Measurements from ENCODE around the gene HOXD8.

The HOXD8 gene

GRCh38 chr2:176087330-176088047 lies 42.0 kb upstream of the HOXD8 start:
- H3K4me3 ChIP-seq (ENCODE audit: control insufficient read depth, low read depth, low read length) = no peak overlapping the region
- no peak for TF ChIP-seq CTCF (conservative IDR thresholded peaks at IDR 0.05; ENCODE audit: control insufficient read depth, insufficient read depth, low read depth, low read length)
- DNase-seq (ENCODE audit: low read depth) = no peak

GRCh38 chr2:176088048-176088936 lies 41.2 kb upstream of the HOXD8 start:
- peak; percentile 32 for DNase-seq (ENCODE audit: low read depth)
- peak; percentile 61 for TF ChIP-seq CTCF (conservative IDR thresholded peaks at IDR 0.05; ENCODE audit: control insufficient read depth, insufficient read depth, low read depth, low read length)
- H3K4me3 ChIP-seq (ENCODE audit: control insufficient read depth, low read depth, low read length) = no peak overlapping the region

GRCh38 chr2:176088937-176089842 lies 40.3 kb upstream of the HOXD8 start:
- no peak overlapping the region for H3K4me3 ChIP-seq (ENCODE audit: control insufficient read depth, low read depth, low read length)
- no peak for DNase-seq (ENCODE audit: low read depth)
- TF ChIP-seq CTCF (conservative IDR thresholded peaks at IDR 0.05; ENCODE audit: control insufficient read depth, insufficient read depth, low read depth, low read length) = no peak

GRCh38 chr2:176089843-176090395 lies 39.6 kb upstream of the HOXD8 start:
- TF ChIP-seq CTCF (conservative IDR thresholded peaks at IDR 0.05; ENCODE audit: control insufficient read depth, insufficient read depth, low read depth, low read length) = no peak
- no peak overlapping the region for H3K4me3 ChIP-seq (ENCODE audit: control insufficient read depth, low read depth, low read length)
- DNase-seq (ENCODE audit: low read depth) = no peak

- no peak for DNase-seq (ENCODE audit: low read depth)
- H3K4me3 ChIP-seq (ENCODE audit: control insufficient read depth, low read depth, low read length) = no peak overlapping the region
- no peak for TF ChIP-seq CTCF (conservative IDR thresholded peaks at IDR 0.05; ENCODE audit: control insufficient read depth, insufficient read depth, low read depth, low read length)
Observed at GRCh38 chr2:176090862-176091261, 38.6 kb upstream of the HOXD8 start.

Data from fibroblast of mammary gland (primary cell).